Prostate gland (tissue), 2 donors: ENCODE results near the gene GPR141.

ENCODE experiments used
- CTCF ChIP-seq, 4 experiments: fragments of 200-600 bp in 2 of 4; fragments of 450-650 bp in 2 of 4; sonication (generic) in 2 of 4; IDR thresholded peaks; 1 replicate in 3 of 4; 2 replicates in 1 of 4; pipeline ENCODE4 v1.5.1; 2016 to 2019; ENCODE audit warnings: antibody characterized with exemption in 4 of 4, mild to moderate bottlenecking in 2 of 4, moderate library complexity in 2 of 4
- POLR2A ChIP-seq: fragments of 450-650 bp; IDR thresholded peaks from one replicate; pipeline ENCODE4 v1.6.1; 2016; ENCODE audit warnings: antibody characterized with exemption, mild to moderate bottlenecking

GRCh38 chr7:37672926-37673325 lies 10.6 kb upstream of the GPR141 start:
- TF ChIP-seq POLR2A: no peak
- TF ChIP-seq CTCF (IDR thresholded peaks at IDR 0.05): no peak
